Lower lobe of right lung (tissue), 2 donors: ENCODE results near the gene TIGIT. TPM values are rescaled to one million over a fixed set of nuclear protein-coding genes. Genes with fewer than 3 reads are reported as not detected.

Source experiments
- ATAC-seq, 2 donors: fragments of 200-7000 bp; cut with Tn5 transposase; one replicate each; pipeline ENCODE4 v1.9.1; 2020 to 2022; ENCODE audit warnings: mild to moderate bottlenecking in 2 of 2, moderate library complexity in 2 of 2
- DNase-seq: peaks from one replicate; pipeline ENCODE4 v3.0.0-alpha.2; 2020
- H3K27ac ChIP-seq: fragments of 200-600 bp; one replicate; pipeline ENCODE4 v1.8.0; 2022
- H3K27me3 ChIP-seq: fragments of 200-600 bp; one replicate; pipeline ENCODE4 v1.8.0; 2022; ENCODE audit warnings: low read depth
- H3K36me3 ChIP-seq: fragments of 200-600 bp; one replicate; pipeline ENCODE4 v1.8.0; 2022; ENCODE audit warnings: mild to moderate bottlenecking
- H3K4me1 ChIP-seq: fragments of 200-600 bp; one replicate; pipeline ENCODE4 v1.8.0; 2022
- H3K4me3 ChIP-seq: fragments of 200-600 bp; one replicate; pipeline ENCODE4 v1.8.0; 2022; ENCODE audit warnings: mild to moderate bottlenecking
- H3K9me3 ChIP-seq: fragments of 200-600 bp; one replicate; pipeline ENCODE4 v1.8.0; 2022
- CTCF ChIP-seq: fragments of 200-600 bp; IDR thresholded peaks from one replicate; pipeline ENCODE4 v1.8.0; 2022; ENCODE audit warnings: antibody characterized with exemption, mild to moderate bottlenecking
- intact Hi-C: fragments of 100-400 bp; cut with DNase I; formaldehyde crosslinking; loops from one replicate; pipeline ENCODE4 v1.11.0; 2022
- total RNA-seq: library from RNA; stranded (reverse); fragmentation: NEBNext Ultra II Directional; extraction: Animal tissue kit (Norgen Biotek cat#: 25700); gene quantifications from one replicate; pipeline ENCODE4 v1.2.1, GENCODE V29; 2021
- donor health status: DM: no; HTN: yes; CAD: no; lungs with severe emphysema.

Gene TIGIT
- total RNA-seq, 1 donor from 2014 or later = 1.7 TPM

- no peak for TF ChIP-seq CTCF
- H3K9me3 ChIP-seq = no peaks in the 10 kb centered on the region
- ATAC-seq (no peak), DNase-seq (no peak)
- H3K4me1 ChIP-seq = no peaks in the 10 kb centered on the region
- intact Hi-C loops = no loop called here
- no peaks in the 10 kb centered on the region for H3K36me3 ChIP-seq
- no peak overlapping the region for H3K4me3 ChIP-seq
- no peaks in the 10 kb centered on the region for H3K27me3 ChIP-seq
- H3K27ac ChIP-seq = no peak overlapping the region
Observed at GRCh38 chr3:114323546-114324254, 29.9 kb downstream of the TIGIT start.

GRCh38 chr3:114327665-114328064 is 33.8 kb downstream of the TIGIT start:
- Histone ChIP-seq H3K9me3 (no peaks in the 10 kb centered on the region), H3K4me1 (no peaks in the 10 kb centered on the region), H3K27ac (no peak overlapping the region), H3K4me3 (no peak overlapping the region), H3K36me3 (no peaks in the 10 kb centered on the region), H3K27me3 (no peaks in the 10 kb centered on the region)
- no peak for DNase-seq
- no peak for ATAC-seq
- intact Hi-C loops = no loop called here
- TF ChIP-seq CTCF = no peak

DNA sequence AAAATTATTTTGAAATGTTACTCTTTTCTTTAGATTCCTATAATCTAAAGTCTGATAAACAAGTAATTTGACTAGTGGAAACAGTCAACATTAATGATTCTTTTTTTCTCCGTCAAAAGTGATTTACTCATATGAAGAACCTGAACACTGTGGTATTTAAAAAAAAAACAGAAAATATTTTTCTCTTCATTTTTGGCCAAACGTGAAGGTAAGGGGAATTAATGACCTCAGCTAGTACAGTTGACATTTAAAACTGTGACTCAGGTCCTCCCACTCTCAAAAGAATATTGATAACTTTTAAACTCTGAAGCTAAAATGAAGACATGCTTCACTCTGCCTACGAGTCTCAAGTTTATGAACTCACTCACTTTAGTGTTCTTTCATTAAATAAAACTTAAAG is 34.5 kb downstream of the TIGIT start:
- TF ChIP-seq CTCF = no peak
- intact Hi-C loops = no loop called here
- ATAC-seq (no peak), DNase-seq (no peak)
- Histone ChIP-seq H3K36me3 (no peaks in the 10 kb centered on the region), H3K27ac (no peak overlapping the region), H3K4me3 (no peak overlapping the region), H3K27me3 (no peaks in the 10 kb centered on the region), H3K9me3 (no peaks in the 10 kb centered on the region), H3K4me1 (no peaks in the 10 kb centered on the region)

DNA sequence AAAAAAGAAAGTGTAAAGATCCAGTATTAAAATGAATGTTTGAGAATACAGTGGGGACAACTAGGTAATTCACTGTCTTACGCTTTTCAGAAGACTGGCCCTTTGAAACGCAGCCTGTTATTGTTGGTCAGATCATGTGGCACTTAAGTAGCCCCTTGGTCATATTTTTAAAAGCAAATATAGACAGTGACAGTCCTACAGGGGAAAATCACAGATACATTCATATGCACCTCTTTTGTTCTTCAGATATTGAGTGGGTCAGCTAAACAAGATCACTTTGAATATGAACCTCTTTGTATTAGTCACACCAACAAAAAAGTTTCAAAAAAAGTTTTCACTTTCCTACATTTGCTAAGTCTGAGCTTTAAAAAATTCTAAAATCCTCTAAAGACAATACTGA is 36.0 kb downstream of the TIGIT start:
- intact Hi-C loops = no loop called here
- Histone ChIP-seq H3K27ac (no peak overlapping the region), H3K4me1 (no peaks in the 10 kb centered on the region), H3K4me3 (no peak overlapping the region), H3K27me3 (no peaks in the 10 kb centered on the region), H3K36me3 (no peaks in the 10 kb centered on the region), H3K9me3 (no peaks in the 10 kb centered on the region)
- DNase-seq (no peak), ATAC-seq (no peak)
- no peak for TF ChIP-seq CTCF

- Histone ChIP-seq H3K36me3 (no peaks in the 10 kb centered on the region), H3K4me1 (no peaks in the 10 kb centered on the region), H3K4me3 (no peak overlapping the region), H3K9me3 (no peaks in the 10 kb centered on the region), H3K27me3 (no peaks in the 10 kb centered on the region), H3K27ac (no peak overlapping the region)
- intact Hi-C loops = no loop called here
- ATAC-seq (peak in 1 of 2 donors; percentile 27), DNase-seq (no peak)
- no peak for TF ChIP-seq CTCF
Observed at GRCh38 chr3:114331007-114331406, 37.2 kb downstream of the TIGIT start.
